GM18519 (cell line): ENCODE results near the gene ABCC4.

Experiments used
- ATAC-seq: cut with Tn5 transposase; IDR thresholded peaks from one replicate; pipeline ENCODE4 v1.9.1; 2021; ENCODE audit warnings: mild to moderate bottlenecking, moderate library complexity; ENCODE audit not compliant: unreplicated experiment, low FRiP score

The ABCC4 gene

DNA sequence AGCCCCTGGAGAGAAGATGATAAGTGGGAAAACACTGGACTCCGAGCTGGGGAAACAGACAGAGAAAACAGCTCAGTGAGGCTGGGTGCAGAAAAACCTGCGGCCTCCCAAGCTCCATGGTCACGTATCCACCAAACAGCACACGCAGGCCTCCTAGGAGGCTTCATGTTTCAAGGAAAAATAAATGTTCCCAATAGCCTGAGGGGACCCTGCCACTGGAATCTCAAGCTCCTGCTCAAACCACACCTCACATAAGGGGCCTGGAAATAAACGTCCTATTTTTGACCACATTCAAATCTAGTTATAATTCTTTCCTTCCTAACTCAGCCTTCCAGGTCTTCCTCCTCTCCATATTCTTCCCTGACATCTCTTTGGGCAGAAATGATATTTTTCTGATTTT, 225.7 kb downstream of the ABCC4 start:
- no peak for ATAC-seq

DNA sequence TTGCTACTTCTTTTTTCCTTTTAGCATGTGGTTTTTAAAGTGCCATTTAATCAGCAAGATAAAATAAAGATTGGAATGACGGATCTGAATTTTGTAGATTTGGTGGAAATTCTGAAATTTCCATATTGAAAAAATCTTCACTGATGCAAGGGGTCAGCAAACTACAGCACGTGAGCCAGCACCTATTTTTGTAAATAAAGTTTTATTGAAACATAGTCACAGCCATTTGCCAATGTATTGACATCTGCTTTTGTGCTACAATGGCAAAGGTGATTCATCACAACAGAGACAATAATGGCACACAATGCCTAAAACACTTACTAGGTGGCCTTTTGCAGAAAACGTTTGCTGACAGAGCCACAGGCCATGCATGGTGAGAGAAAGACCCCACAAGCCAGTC, 226.4 kb downstream of the ABCC4 start:
- ATAC-seq = no peak

DNA sequence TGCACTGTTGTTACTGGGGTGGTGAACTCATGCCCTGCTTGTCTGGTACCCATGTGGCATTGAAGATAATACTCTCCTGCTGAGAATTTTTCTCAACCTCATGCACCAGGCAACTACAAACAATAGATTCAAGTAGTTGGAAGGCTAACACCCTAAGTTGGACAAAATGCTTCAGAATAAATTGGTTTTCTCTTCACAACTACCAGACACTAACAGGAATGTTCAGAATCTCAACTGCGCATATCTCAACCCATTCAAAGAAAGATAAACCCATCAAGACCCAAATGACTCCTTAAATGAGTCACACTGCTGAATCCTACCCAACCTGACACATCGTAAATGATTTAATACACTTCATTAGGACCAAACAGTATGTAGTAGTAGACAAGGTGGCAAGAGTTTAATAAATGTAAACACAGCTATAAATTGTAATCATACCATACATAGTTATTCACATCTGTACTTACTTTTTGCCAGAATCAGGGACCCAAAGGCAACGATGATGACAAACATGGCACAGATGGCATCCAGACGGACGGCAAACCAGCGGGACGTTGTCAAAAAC, 227.4 kb downstream of the ABCC4 start:
- ATAC-seq = no peak

DNA sequence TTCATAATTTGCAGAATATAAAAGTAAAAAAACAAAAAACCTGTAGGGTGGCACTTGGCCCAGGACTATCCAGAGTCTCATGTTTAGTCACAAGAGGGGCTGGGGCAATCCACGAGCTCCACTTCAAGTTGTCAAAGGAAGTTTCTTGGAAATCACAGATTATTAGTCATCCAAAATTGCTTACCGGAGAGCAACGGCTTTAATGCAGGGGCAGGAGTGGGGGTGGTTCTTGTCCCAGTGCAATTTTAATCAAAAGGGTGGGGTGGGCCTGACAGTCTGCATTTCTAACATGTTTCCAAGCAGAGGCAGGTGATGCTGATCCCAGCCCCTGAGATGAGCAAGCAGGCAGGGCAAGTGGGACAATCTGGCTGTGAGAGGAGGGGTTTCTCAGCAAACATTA, 233.9 kb downstream of the ABCC4 start:
- no peak for ATAC-seq

DNA sequence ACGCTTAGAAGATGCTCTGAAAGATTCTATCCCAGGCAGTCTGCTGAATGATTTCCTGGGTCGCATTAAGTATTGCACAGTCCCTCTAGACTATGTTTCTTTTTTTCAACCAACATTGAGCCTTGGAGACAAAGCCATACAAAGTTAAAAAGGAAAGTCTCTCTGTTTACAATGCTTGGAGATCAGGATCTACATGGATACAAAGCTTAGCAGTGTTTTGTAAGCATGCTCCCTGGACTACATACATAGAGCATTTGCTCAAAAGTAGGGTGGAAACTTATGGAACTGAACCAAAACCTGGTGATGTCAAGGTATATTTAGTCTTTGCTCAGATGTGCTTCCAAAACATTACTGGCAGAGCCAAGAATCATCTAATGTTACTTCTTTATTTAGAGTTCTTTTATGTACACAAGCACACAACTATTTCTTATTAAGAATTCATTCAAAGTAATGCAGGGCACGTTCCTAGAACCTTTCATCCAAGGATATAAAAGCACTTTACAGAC, 241.2 kb downstream of the ABCC4 start:
- ATAC-seq = no peak

DNA sequence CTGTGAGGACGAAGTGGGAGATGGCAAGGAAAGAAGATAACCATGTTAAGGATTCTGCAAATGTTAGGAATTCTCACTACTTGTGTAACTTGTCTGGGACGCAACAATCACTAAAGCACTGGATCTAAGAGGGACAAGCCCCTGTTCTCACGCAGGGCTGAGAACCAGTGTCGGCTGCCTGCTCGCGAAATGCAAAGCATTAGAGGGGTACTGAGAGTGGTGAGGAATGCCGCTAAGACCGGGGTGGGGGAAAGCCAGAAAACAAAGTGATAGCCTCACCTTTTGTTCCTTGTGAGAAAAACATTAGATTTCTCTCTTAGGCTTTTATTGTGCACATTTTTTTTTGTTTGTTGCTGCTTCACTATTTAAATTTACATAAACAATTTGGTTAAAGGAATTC, 241.9 kb downstream of the ABCC4 start:
- no peak for ATAC-seq

DNA sequence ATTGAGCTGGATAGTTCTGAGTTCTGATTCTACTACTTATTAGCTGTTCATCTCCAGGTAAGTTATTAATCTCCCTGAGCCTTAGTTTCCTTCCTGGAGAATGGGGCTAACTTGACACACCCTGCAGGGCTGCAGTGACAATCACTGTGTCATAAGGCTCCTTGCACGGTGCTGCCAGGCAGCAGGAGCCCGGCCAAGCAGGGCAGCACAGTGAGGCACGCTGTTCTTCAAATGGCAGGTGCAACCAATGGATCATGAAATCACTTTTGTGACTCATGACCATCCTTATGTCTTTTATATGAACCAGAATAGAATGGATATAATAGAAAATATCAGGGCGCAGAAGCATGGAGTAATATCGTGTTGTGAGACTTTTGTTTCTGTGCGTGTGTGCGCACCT, 242.6 kb downstream of the ABCC4 start:
- no peak for ATAC-seq

DNA sequence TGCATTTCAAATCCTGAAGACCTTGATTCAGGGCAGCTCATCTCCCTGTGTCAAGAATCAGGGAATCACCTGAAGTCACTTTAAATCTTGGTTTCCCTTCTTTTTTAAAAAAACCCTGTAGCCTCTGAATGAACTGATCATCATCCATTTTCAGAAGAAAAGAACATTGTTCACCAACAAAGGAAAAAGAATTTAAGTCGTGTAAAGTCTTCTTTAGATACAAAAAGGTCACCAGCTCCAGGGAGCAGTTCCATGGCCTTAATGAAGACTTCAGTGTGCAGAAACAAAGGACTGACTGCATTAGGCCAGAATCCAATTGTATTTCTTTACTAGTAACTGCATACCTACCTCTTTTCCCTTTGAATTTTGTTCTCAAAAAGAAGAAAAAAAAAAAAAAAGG, 245.0 kb downstream of the ABCC4 start:
- ATAC-seq = no peak

DNA sequence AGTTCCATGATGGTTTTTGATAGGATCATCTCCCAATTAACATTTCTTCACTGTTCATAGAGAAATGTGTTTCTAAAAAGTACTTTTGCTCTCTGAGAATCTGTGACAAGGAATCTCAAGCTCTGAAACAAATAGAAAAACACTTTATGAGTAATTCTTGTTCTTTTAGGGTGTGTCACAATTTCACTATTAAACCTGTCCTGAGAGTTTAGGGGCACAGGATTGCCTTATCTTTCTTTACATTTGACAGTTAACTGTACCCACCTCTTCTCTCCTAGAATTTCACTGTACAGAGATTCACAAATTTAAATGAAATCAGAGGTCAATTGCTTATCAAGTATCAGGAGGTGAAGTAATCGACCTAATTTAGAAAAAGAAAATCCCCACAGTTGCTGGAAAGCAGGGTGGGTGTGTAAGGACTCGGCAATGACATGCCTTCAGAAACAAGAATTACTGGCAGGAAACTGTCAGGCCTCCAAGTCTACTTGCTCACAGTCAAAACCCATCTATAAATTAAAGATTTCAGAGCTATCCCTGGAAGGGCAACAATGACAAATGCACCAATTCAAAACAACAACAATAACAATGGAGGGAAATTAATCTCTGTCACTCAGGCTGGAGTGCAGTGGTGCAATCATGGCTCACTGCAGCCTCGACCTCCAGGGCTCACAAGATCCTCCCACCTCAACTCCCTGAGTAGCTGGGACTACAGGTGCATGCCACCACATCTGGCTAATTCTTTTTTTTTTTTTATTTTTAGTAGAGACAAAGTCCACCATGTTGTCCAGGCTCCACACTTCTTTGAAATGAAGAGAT, 250.2 kb downstream of the ABCC4 start:
- ATAC-seq = peak; percentile 43

DNA sequence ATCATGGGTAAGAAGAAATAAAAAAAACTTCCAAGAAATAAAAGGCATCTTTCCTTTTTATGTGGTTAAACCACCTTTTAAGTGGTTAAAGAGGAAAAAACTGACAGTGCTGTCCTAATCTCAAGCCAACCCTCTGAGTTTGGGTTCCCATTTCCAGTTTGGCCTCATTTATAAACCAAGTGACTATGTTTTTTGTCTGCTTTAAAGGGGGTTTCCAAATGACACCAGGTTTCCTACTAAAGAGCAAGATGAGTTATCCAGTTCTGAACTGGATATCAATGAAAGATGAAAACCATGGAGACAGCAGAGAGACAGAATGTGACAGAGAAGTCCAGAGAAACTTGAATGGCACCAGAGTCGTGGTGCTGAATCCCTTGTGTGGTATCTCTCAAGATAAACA, 251.5 kb downstream of the ABCC4 start:
- no peak for ATAC-seq

DNA sequence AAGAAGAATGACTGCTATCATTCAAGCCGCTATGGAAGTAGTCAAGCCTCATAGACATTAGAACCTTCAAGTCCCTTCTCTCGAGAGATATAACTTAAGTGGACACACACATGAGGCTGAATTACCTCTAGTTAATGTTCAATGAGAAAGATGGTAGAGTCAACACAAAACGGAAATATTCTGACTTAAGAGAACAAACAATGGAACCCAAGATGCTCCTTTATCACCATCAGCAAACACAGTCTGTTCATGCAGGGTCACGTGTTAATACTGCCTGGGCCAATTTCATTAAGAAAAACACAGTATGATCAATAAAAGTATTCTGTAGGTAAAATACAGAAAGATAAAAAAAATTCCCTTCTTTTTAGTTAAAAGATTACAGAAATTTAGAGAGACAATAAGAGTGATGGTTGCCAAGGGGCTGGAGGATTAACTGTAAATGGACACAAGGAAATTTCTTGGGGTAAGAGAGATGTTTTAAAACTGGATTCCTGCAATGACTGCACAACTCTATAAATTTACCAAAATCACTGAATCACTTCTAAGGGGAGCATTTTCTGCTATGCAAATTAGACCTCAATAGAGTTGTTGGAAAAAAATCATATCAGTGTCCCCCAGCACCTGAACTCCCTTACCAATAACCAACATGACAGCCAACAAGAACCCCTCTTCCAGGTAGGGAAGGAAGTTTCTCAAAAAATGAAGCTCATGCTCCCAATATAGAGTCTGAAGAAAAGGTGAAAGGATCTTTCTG, 256.6 kb downstream of the ABCC4 start:
- ATAC-seq = no peak

DNA sequence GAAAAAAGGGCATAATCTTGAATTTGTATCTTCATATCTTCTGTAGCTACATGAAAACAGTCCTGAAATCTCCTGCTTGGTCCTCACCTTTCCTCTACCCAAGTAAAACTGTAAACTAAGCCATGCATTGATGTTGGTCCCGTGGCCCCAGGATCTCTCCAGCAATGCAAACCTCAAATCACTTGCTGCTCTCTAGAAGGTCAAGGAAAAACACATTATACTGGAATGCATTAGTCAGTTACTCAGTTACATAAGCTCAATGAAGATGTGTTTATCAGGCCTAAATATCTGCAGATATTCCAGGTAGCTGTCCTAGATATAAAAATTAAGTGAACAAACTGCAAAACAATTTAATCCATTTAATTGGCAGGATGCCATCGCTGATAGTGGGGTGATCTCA, 261.8 kb downstream of the ABCC4 start:
- no peak for ATAC-seq

DNA sequence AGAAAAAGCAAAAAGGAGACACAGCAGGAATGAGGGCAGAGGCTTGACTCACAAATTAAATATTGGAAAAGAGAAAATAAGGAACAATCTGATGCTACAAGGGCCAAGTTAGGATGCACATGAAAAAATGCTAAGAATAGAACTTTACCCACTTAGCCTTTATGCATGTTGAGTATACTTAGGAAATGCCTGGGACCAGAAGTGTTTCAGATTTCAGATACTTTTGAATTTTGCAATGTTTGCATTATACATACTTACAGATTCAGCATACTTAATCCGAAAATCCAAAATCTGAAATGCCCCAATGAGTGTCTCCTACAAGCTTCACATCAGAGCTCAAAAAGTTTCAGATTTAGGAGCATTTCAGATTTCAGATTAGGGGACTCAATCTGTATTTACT, 262.3 kb downstream of the ABCC4 start:
- no peak for ATAC-seq

DNA sequence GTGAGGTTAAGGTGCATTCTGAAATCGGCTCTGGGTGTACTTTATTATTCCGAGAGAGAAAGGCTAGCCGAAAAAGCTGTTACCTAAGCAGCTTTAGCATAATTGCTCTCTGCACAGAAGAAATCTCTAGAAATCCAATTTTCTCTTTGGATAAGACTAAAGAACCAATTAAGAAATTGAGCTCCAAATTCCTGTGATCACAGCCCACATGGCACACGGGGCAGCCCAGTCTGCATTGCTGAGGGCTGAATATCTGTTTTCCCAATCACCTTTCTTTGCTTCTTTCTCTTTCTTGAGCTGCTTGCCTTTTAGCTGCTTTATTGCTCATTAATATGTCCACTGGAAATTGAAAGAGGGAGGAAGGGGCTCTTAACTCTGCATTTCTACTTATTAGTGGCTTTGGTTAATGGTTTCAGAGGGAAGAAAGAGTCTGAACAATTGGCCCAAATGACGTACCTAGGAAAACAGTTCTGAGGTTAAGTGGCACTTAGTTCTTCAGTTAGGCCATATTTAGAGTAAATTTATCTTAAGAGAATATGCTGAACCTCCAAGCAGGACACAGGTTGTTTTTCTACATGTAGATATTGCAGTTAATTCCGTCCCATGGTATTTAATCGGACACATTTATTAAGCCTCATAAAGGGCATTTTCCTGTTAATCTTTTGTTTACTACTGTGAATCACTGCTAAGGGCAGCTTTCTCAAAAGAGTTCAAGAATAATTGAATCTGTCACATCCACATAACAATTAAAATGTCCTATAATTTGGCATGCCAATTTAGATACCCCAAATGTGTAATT, 265.7 kb downstream of the ABCC4 start:
- ATAC-seq = no peak

DNA sequence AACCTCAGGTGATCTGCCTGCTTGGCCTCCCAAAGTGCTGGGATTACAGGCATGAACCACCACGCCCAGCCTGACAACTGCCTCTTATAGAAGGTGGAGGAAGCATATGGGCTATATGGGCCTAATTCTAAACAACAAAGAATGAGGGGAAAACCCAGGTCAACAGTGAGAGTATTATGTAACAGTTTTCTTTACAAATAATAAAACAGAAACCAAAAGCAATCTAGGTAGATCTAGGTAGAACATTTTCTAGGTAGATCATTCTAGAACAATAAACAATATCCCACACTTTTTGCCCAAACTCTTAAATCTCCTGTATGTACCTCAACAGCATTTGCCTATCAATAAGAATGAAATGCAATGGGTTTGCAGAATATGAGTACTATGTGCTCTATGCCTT, 267.4 kb downstream of the ABCC4 start:
- ATAC-seq = peak; percentile 74

DNA sequence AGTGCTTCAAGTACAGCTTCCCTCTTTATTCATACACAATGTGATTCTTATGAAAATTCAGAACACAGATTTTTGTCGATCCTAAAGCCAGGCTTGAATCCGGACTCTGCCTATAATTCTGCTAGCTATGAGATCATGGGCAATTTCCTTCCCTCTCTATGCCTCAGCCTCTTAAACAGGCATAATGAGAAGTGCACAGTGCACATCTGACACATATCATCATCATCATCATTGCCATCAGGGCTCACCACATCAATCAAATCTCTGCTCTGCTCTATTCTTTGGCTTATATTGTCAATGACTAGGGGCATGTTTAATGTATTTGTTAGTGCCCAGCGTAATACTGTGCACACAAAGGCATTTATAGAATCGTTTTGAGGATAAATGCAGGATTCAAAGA, 269.1 kb downstream of the ABCC4 start:
- no peak for ATAC-seq

DNA sequence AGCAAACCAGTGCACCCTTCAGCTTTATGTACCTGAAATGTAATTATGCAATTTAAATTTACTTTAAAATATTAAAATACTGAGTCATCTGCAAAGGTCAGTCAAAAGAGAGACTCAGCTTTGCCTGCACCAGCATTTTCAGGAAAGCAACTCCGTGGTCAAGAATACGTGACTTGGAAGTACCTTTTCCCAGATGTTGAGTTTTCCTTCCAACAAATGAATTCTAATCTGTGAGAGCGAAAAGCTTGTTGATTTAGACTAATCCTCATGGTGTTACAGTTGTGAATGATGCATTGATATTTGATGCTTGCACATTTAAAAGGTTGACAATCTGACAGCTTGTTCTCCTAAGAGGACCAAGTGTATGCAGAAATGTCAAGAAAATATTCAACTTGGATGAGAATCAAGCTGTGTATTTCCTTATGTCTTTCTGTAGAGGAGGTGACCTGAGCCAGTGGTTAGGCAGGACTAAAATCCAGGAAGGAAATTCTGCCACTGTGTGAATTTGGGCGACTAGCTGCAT, 270.4 kb downstream of the ABCC4 start:
- ATAC-seq = no peak

DNA sequence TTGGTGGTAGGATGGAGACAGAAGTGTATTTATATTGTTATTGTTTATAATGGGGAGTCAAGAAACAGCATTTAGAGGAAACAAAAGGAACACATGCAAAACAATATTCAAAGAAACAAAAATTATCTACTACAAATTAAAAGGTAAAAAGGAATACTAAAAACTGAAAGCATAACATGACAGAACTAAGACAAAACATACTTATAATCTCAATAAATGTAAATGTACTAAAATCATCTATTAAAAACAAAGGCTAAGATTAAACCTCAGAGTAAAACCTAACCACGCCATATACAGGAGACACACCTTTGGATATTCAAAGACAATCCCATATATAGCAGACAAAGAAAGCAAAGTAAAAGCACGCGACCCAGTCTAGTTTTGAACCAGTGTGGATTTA, 273.6 kb downstream of the ABCC4 start:
- no peak for ATAC-seq

DNA sequence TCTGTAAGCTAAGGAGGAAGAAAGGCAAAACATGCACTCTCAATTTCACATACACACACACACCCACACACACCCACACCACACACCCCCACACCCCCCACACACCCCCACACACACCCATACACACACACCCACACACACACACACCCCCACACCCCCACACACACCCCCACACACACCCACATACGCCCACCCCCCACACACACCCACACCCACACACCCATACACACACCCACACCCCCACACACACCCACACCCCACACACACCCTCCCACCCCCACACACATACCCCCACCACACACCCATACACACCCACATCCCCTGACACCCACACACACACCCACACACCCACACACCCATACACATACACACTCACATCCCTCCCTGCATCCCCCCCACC, 276.1 kb downstream of the ABCC4 start:
- no peak for ATAC-seq

DNA sequence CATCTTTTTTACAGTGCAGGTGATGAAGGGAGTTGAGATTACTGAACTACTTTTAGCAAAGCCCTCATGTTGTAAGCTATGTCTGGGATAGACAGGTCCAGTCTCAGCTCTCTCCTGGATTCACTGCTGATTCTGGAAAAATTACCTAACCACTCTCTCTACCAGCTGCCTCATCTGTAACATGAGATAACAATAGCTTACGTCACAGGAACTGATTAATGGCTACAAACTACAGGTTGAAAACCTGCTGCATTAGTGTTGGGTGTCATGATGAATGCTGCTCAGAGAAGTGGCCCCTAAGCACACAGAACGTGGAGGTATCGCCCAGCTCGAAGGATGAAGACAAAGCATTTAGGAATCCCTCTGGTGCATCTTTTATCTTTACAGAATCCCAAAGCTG, 277.8 kb downstream of the ABCC4 start:
- no peak for ATAC-seq
